ENCODE measurements around the gene ASPSCR1. TPM values are rescaled to one million over a fixed set of nuclear protein-coding genes. Genes with fewer than 3 reads are reported as not detected.

The ASPSCR1 gene
- total and polyA plus RNA-seq, 2 of the 8 experiments (the other 6 are each of a cell fraction or from before 2014, with no cell fraction given): 33.3 to 43.7 TPM

DNA sequence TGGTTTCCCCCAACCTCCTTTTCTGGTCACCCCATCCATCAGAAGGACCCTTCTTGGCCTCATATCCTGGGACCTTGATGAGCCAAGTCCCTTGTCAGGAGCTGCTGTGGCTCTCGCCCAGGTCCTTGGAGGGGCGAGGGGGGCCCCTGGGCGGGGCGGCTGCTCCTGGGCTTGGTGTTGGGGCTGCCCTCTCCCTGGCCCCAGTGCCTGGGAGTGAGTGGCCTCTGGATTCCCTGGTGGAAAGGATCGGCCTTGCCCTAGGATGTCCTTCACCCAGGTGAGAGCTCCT, 10.2 kb upstream of the ASPSCR1 start (continued):
- TF ChIP-seq, protein P1, sequence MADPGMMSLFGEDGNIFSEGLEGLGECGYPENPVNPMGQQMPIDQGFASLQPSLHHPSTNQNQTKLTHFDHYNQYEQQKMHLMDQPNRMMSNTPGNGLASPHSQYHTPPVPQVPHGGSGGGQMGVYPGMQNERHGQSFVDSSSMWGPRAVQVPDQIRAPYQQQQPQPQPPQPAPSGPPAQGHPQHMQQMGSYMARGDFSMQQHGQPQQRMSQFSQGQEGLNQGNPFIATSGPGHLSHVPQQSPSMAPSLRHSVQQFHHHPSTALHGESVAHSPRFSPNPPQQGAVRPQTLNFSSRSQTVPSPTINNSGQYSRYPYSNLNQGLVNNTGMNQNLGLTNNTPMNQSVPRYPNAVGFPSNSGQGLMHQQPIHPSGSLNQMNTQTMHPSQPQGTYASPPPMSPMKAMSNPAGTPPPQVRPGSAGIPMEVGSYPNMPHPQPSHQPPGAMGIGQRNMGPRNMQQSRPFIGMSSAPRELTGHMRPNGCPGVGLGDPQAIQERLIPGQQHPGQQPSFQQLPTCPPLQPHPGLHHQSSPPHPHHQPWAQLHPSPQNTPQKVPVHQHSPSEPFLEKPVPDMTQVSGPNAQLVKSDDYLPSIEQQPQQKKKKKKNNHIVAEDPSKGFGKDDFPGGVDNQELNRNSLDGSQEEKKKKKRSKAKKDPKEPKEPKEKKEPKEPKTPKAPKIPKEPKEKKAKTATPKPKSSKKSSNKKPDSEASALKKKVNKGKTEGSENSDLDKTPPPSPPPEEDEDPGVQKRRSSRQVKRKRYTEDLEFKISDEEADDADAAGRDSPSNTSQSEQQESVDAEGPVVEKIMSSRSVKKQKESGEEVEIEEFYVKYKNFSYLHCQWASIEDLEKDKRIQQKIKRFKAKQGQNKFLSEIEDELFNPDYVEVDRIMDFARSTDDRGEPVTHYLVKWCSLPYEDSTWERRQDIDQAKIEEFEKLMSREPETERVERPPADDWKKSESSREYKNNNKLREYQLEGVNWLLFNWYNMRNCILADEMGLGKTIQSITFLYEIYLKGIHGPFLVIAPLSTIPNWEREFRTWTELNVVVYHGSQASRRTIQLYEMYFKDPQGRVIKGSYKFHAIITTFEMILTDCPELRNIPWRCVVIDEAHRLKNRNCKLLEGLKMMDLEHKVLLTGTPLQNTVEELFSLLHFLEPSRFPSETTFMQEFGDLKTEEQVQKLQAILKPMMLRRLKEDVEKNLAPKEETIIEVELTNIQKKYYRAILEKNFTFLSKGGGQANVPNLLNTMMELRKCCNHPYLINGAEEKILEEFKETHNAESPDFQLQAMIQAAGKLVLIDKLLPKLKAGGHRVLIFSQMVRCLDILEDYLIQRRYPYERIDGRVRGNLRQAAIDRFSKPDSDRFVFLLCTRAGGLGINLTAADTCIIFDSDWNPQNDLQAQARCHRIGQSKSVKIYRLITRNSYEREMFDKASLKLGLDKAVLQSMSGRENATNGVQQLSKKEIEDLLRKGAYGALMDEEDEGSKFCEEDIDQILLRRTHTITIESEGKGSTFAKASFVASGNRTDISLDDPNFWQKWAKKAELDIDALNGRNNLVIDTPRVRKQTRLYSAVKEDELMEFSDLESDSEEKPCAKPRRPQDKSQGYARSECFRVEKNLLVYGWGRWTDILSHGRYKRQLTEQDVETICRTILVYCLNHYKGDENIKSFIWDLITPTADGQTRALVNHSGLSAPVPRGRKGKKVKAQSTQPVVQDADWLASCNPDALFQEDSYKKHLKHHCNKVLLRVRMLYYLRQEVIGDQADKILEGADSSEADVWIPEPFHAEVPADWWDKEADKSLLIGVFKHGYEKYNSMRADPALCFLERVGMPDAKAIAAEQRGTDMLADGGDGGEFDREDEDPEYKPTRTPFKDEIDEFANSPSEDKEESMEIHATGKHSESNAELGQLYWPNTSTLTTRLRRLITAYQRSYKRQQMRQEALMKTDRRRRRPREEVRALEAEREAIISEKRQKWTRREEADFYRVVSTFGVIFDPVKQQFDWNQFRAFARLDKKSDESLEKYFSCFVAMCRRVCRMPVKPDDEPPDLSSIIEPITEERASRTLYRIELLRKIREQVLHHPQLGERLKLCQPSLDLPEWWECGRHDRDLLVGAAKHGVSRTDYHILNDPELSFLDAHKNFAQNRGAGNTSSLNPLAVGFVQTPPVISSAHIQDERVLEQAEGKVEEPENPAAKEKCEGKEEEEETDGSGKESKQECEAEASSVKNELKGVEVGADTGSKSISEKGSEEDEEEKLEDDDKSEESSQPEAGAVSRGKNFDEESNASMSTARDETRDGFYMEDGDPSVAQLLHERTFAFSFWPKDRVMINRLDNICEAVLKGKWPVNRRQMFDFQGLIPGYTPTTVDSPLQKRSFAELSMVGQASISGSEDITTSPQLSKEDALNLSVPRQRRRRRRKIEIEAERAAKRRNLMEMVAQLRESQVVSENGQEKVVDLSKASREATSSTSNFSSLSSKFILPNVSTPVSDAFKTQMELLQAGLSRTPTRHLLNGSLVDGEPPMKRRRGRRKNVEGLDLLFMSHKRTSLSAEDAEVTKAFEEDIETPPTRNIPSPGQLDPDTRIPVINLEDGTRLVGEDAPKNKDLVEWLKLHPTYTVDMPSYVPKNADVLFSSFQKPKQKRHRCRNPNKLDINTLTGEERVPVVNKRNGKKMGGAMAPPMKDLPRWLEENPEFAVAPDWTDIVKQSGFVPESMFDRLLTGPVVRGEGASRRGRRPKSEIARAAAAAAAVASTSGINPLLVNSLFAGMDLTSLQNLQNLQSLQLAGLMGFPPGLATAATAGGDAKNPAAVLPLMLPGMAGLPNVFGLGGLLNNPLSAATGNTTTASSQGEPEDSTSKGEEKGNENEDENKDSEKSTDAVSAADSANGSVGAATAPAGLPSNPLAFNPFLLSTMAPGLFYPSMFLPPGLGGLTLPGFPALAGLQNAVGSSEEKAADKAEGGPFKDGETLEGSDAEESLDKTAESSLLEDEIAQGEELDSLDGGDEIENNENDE (IDR thresholded peaks at IDR 0.05; ENCODE audit: insufficient replicate concordance, low read length): no peak
- no peak for TF ChIP-seq SRF (IDR thresholded peaks at IDR 0.05; ENCODE audit: low read depth, low read length)
- no peak for TF ChIP-seq HDAC2 (IDR thresholded peaks at IDR 0.05; ENCODE audit: borderline replicate concordance in 1 of 2, low read depth in 2 of 2, low read length in 2 of 2)
- TF ChIP-seq TEAD4 (IDR thresholded peaks at IDR 0.05; ENCODE audit: low read depth, low read length): no peak
- TF ChIP-seq KDM4A (IDR thresholded peaks at IDR 0.05; ENCODE audit: low read depth, low read length, severe bottlenecking): no peak
- TF ChIP-seq TAF1 (IDR thresholded peaks at IDR 0.05; ENCODE audit: low read depth, low read length): no peak
- no peak for TF ChIP-seq YY1 (IDR thresholded peaks at IDR 0.05; ENCODE audit: low read depth, low read length)
- no peak for TF ChIP-seq FOSL1 (IDR thresholded peaks at IDR 0.05; ENCODE audit: insufficient read depth, low read depth, low read length)
- TF ChIP-seq, protein P2, sequence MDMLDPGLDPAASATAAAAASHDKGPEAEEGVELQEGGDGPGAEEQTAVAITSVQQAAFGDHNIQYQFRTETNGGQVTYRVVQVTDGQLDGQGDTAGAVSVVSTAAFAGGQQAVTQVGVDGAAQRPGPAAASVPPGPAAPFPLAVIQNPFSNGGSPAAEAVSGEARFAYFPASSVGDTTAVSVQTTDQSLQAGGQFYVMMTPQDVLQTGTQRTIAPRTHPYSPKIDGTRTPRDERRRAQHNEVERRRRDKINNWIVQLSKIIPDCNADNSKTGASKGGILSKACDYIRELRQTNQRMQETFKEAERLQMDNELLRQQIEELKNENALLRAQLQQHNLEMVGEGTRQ (IDR thresholded peaks at IDR 0.05; ENCODE audit: low read length): no peak
- TF ChIP-seq SIX5 (IDR thresholded peaks at IDR 0.05; ENCODE audit: low read depth, low read length): no peak
- TF ChIP-seq GABPA (IDR thresholded peaks at IDR 0.05; ENCODE audit: borderline replicate concordance, insufficient read depth, low read length): no peak
- no peak for TF ChIP-seq MAFK (IDR thresholded peaks at IDR 0.05; ENCODE audit: low read depth, low read length)
